A549 (cell line): ENCODE results near the gene PEA15. TPM values are rescaled to one million over a fixed set of nuclear protein-coding genes. Genes with fewer than 3 reads are reported as not detected.

Experiments used
- ATAC-seq, 2 experiments: fragments of 200-7000 bp in 1 of 2; fragments of >200 bp in 1 of 2; cut with Nextera tagmentation in 1 of 2; cut with Tn5 transposase in 1 of 2; 3 replicates each; pipeline versions ENCODE4 v1.8.0 to v1.9.1; 2018 to 2020; ENCODE audit warnings: mild to moderate bottlenecking in 1 of 2, moderate library complexity in 1 of 2
- CTCF ChIA-PET: fragments of 300-600 bp; sonication (Branson Sonifier 250); formaldehyde crosslinking; extraction: SDS; loops from one replicate; lab custom pipeline; 2021; ENCODE audit warnings: antibody characterized with exemption, inconsistent platforms; lab: Yijun Ruan, JAX
- POLR2A ChIA-PET: fragments of 350-600 bp; formaldehyde crosslinking; extraction: SDS; loops from one replicate; lab custom pipeline; 2021; ENCODE audit warnings: antibody characterized with exemption, inconsistent platforms; lab: Yijun Ruan, JAX
- DNase-seq, 2 experiments: peaks; one replicate each; pipeline versions ENCODE4 v3.0.0 to v3.0.0-alpha.2; 2011 to 2016; ENCODE audit warnings: low read depth in 1 of 2, low spot score in 1 of 2
- FAIRE-seq: peaks from 2 replicates; lab custom pipeline; 2011; peaks lifted over from hg19 to GRCh38; lab: Jason Lieb, UNC
- H3K27ac ChIP-seq, 2 experiments: fragments of >200 bp; sonication (Bioruptor Twin); formaldehyde crosslinking; 3 replicates each; pipeline ENCODE4 v1.5.1; 2016 to 2017
- H3K4me1 ChIP-seq: fragments of >200 bp; sonication (Bioruptor Twin); formaldehyde crosslinking; 3 replicates; pipeline ENCODE4 v1.6.1; 2016
- H3K4me2 ChIP-seq: fragments of >200 bp; sonication (Bioruptor Twin); formaldehyde crosslinking; 3 replicates; pipeline ENCODE4 v1.6.1; 2016
- H3K4me3 ChIP-seq: fragments of >200 bp; sonication (Bioruptor Twin); formaldehyde crosslinking; 3 replicates; pipeline ENCODE4 v1.5.1; 2016
- H3K9me3 ChIP-seq: fragments of >200 bp; sonication (Bioruptor Twin); formaldehyde crosslinking; 3 replicates; pipeline ENCODE4 v1.6.1; 2016
- BCL3 ChIP-seq: fragments of >200 bp; sonication (Bioruptor Twin); formaldehyde crosslinking; IDR thresholded peaks from 3 replicates; pipeline ENCODE4 v1.6.1; 2016
- BHLHE40 ChIP-seq: IDR thresholded peaks from 2 replicates; pipeline ENCODE4 v1.6.1; 2012; ENCODE audit warnings: low read depth, low read length, inconsistent platforms
- CHD4 ChIP-seq: fragments of 200-600 bp; sonication (generic); IDR thresholded peaks from 2 replicates; pipeline ENCODE4 v1.6.1; 2016; ENCODE audit warnings: antibody characterized with exemption, mild to moderate bottlenecking, borderline replicate concordance
- CTCF ChIP-seq: fragments of >200 bp; sonication (Bioruptor Twin); formaldehyde crosslinking; IDR thresholded peaks from 3 replicates; pipeline ENCODE4 v1.5.1; 2016
- EP300 ChIP-seq, 2 experiments: fragments of >200 bp; sonication (Bioruptor Twin); formaldehyde crosslinking; IDR thresholded peaks; 2 replicates in 1 of 2; 3 replicates in 1 of 2; pipeline ENCODE4 v1.6.1; 2016 to 2017
- KDM1A ChIP-seq: fragments of 200-600 bp; sonication (generic); IDR thresholded peaks from 2 replicates; pipeline ENCODE4 v1.6.1; 2016; ENCODE audit warnings: low read depth, mild to moderate bottlenecking
- KDM5A ChIP-seq: fragments of 200-600 bp; sonication (generic); IDR thresholded peaks from 2 replicates; pipeline ENCODE4 v1.6.1; 2016; ENCODE audit warnings: antibody characterized with exemption, mild to moderate bottlenecking
- MAFK ChIP-seq: fragments of 450-650 bp; IDR thresholded peaks from 2 replicates; pipeline ENCODE4 v1.6.1; 2014; ENCODE audit not compliant: partially characterized antibody
- MAZ ChIP-seq: fragments of 150-350 bp; IDR thresholded peaks from 2 replicates; pipeline ENCODE4 v1.6.1; 2014; ENCODE audit warnings: antibody characterized with exemption, low read depth, low read length, borderline replicate concordance
- NPAS2 ChIP-seq: fragments of 250-450 bp; sonication (Bioruptor Pico); IDR thresholded peaks from 2 replicates; pipeline ENCODE4 v1.8.0; 2022; ENCODE audit warnings: mild to moderate bottlenecking, moderate library complexity, borderline replicate concordance
- NR3C1 ChIP-seq: fragments of >200 bp; sonication (Bioruptor Twin); formaldehyde crosslinking; IDR thresholded peaks from 3 replicates; pipeline ENCODE4 v1.6.1; 2017
- POLR2A ChIP-seq: IDR thresholded peaks from 2 replicates; pipeline ENCODE4 v1.6.1; 2012; ENCODE audit warnings: mild to moderate bottlenecking, low read length
- RARB ChIP-seq: fragments of 250-450 bp; sonication (Bioruptor Pico); IDR thresholded peaks from 2 replicates; pipeline ENCODE4 v1.8.0; 2021; ENCODE audit warnings: mild to moderate bottlenecking, moderate library complexity
- RFX5 ChIP-seq: fragments of 450-650 bp; IDR thresholded peaks from 2 replicates; pipeline ENCODE4 v1.7.1; 2014; ENCODE audit warnings: antibody characterized with exemption, mild to moderate bottlenecking, moderate library complexity
- RNF2 ChIP-seq: fragments of 200-600 bp; sonication (generic); IDR thresholded peaks from 2 replicates; pipeline ENCODE4 v1.6.1; 2016; ENCODE audit warnings: low read depth, mild to moderate bottlenecking, antibody characterized with exemption, moderate library complexity, borderline replicate concordance
- TFCP2L1 ChIP-seq: fragments of 250-450 bp; sonication (Bioruptor Pico); IDR thresholded peaks from 2 replicates; pipeline ENCODE4 v1.5.0; 2021; ENCODE audit warnings: mild to moderate bottlenecking
- TP53 ChIP-seq: fragments of 250-450 bp; sonication (Bioruptor Pico); IDR thresholded peaks from 2 replicates; pipeline ENCODE4 v1.5.0; 2021; ENCODE audit warnings: mild to moderate bottlenecking, moderate library complexity
- ZFP36 ChIP-seq: fragments of 450-650 bp; IDR thresholded peaks from 2 replicates; pipeline ENCODE4 v1.6.1; 2014; ENCODE audit warnings: borderline replicate concordance; ENCODE audit not compliant: partially characterized antibody
- ZNF302 ChIP-seq: fragments of 250-450 bp; sonication (Bioruptor Pico); IDR thresholded peaks from 2 replicates; pipeline ENCODE4 v1.9.0; 2021; ENCODE audit warnings: inconsistent platforms, mild to moderate bottlenecking, moderate library complexity
- WGBS: methylation state at CpG from one replicate; pipeline ENCODE4 v1.1.6; 2017; ENCODE audit errors: missing lambda C conversion rate; 5-methylcytosine and 5-hydroxymethylcytosine counted together
- polyA plus RNA-seq, 4 experiments: library from polyadenylated mRNA; depleted of rRNA in 3 of 4; stranded (reverse); fragments of >200 nt; fragmentation: RNase III in 1 of 4; extraction: RNeasy Plus Mini Kit Qiagen cat#74134 plus additional on column Dnase treatment in 1 of 4; gene quantifications; 2 replicates in 3 of 4; 3 replicates in 1 of 4; pipeline ENCODE4 v1.2.3, GENCODE V29; 2011 to 2017
- TF ChIP-seq, protein P1 (sequence below): fragments of 250-450 bp; sonication (Bioruptor Pico); IDR thresholded peaks from 2 replicates; pipeline ENCODE4 v1.5.0; 2021; ENCODE audit warnings: mild to moderate bottlenecking, moderate library complexity, borderline replicate concordance
- TF ChIP-seq, protein P2 (sequence below): fragments of 450-650 bp; IDR thresholded peaks from 2 replicates; pipeline ENCODE4 v1.6.1; 2014; ENCODE audit warnings: antibody characterized with exemption

The PEA15 gene
- polyA plus RNA-seq, 2 of the 4 experiments (the other 2 are of a cell fraction), result 115 to 136 TPM

GRCh38 chr1:160177231-160177630, 28.0 kb upstream of the PEA15 start:
- Histone ChIP-seq H3K4me3 (no peak overlapping the region), H3K9me3 (no peaks in the 10 kb centered on the region), H3K27ac (no peak overlapping the region)
- DNase-seq, result no peak
- CTCF ChIA-PET, result interaction anchor here (0.6 to 2.1 kb wide), 3 partner anchors 16 to 1011 kb away, joined by 3 to 8 read pairs (median 6); no protein-coding TSS in a partner anchor
- ATAC-seq, result no peak
- TF ChIP-seq KDM5A (no peak), MAZ (no peak), POLR2A (no peak), ZNF302 (CRISPR knock-in tag) (no peak), NPAS2 (no peak), EP300 (IDR thresholded peaks at IDR 0.05) (no peak), ZFP36 (no peak), RNF2 (no peak), TP53 (CRISPR knock-in tag) (no peak), RFX5 (no peak)
- TF ChIP-seq, protein P1, sequence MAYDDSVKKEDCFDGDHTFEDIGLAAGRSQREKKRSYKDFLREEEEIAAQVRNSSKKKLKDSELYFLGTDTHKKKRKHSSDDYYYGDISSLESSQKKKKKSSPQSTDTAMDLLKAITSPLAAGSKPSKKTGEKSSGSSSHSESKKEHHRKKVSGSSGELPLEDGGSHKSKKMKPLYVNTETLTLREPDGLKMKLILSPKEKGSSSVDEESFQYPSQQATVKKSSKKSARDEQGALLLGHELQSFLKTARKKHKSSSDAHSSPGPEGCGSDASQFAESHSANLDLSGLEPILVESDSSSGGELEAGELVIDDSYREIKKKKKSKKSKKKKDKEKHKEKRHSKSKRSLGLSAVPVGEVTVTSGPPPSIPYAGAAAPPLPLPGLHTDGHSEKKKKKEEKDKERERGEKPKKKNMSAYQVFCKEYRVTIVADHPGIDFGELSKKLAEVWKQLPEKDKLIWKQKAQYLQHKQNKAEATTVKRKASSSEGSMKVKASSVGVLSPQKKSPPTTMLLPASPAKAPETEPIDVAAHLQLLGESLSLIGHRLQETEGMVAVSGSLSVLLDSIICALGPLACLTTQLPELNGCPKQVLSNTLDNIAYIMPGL (CRISPR knock-in tag), result no peak
- TF ChIP-seq, protein P2, sequence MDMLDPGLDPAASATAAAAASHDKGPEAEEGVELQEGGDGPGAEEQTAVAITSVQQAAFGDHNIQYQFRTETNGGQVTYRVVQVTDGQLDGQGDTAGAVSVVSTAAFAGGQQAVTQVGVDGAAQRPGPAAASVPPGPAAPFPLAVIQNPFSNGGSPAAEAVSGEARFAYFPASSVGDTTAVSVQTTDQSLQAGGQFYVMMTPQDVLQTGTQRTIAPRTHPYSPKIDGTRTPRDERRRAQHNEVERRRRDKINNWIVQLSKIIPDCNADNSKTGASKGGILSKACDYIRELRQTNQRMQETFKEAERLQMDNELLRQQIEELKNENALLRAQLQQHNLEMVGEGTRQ, result no peak
- TF ChIP-seq, all 56 proteins: peak for 0
- no peak for FAIRE-seq
- POLR2A ChIA-PET, result no interaction called here
- whole genome bisulfite sequencing, result 89% methylated on average over 2 of the region's 2 CpGs
- no peaks in the 10 kb centered on the region for H3K4me1 ChIP-seq
- no peak overlapping the region for H3K4me2 ChIP-seq

DNA sequence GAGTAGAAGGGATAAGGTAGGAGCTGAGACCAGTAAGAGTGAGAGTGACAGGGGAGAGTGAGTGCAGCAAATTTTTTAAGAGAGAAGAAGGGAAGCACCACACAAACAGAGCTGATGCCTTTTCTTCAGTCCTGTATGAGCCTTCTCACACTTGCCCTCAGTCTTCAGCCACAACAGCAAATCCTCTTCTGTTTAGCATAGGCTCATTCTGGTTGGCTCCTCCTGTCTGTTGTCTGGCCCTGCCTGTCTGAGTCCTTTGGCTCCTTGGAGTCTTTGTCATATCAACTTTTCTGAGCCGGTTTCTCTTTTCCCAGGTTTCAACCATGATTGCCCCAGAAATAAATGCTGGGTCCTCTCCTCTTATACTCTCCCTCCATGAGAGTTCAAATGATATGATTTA, 27.5 kb upstream of the PEA15 start:
- H3K9me3 ChIP-seq, result no peaks in the 10 kb centered on the region
- 88% methylated on average over 1 of the region's 1 CpG for WGBS
- CTCF ChIA-PET, result interaction anchor here (0.6 to 2.1 kb wide), 3 partner anchors 15 to 1010 kb away, joined by 3 to 8 read pairs (median 6); no protein-coding TSS in a partner anchor
- H3K4me1 ChIP-seq, result no peaks in the 10 kb centered on the region
- ATAC-seq, result no peak
- H3K27ac ChIP-seq, result no peak overlapping the region
- H3K4me3 ChIP-seq, result no peak overlapping the region
- POLR2A ChIA-PET, result no interaction called here
- no peak for TF ChIP-seq NR3C1
- no peak for TF ChIP-seq RFX5
- no peak for TF ChIP-seq CHD4
- TF ChIP-seq MAFK, result no peak
- TF ChIP-seq TFCP2L1, result no peak
- TF ChIP-seq RARB (CRISPR knock-in tag), result no peak
- TF ChIP-seq KDM1A, result no peak
- TF ChIP-seq CTCF, result no peak
- no peak for TF ChIP-seq BCL3
- no peak for TF ChIP-seq BHLHE40
- TF ChIP-seq, all 56 proteins: peak for 0
- FAIRE-seq (no peak), DNase-seq (no peak)
- no peak overlapping the region for H3K4me2 ChIP-seq
